Mesothelial cell of epicardium (in vitro differentiated cells): ENCODE results near the gene OSBPL2. TPM values are rescaled to one million over a fixed set of nuclear protein-coding genes. Genes with fewer than 3 reads are reported as not detected.

ENCODE experiments used
- DNase-seq, 2 experiments: peaks; one replicate each; pipeline ENCODE4 v3.0.0; 2021; ENCODE audit warnings: low spot score in 2 of 2; ENCODE audit not compliant: unreplicated experiment in 2 of 2
- H3K27ac Mint-ChIP-seq: 2 replicates; pipeline ENCODE4 v1.8.0; 2021; ENCODE audit warnings: mixed read lengths
- H3K27me3 Mint-ChIP-seq: 2 replicates; pipeline ENCODE4 v1.8.0; 2021; ENCODE audit warnings: low read depth, mixed read lengths
- H3K36me3 Mint-ChIP-seq: 2 replicates; pipeline ENCODE4 v1.8.0; 2021; ENCODE audit warnings: mixed read lengths
- H3K4me1 Mint-ChIP-seq: 2 replicates; pipeline ENCODE4 v1.8.0; 2021; ENCODE audit warnings: mixed read lengths
- H3K4me3 Mint-ChIP-seq: 2 replicates; pipeline ENCODE4 v1.8.0; 2021; ENCODE audit warnings: mild to moderate bottlenecking, moderate library complexity, mixed read lengths
- H3K9me3 Mint-ChIP-seq: 2 replicates; pipeline ENCODE4 v1.8.0; 2021; ENCODE audit warnings: mixed read lengths
- CTCF ChIP-seq: fragments of 200-600 bp; sonication (generic); IDR thresholded peaks from one replicate; pipeline ENCODE4 v1.5.0; 2021; ENCODE audit warnings: antibody characterized with exemption; ENCODE audit not compliant: unreplicated experiment
- total RNA-seq: library from RNA; stranded (reverse); gene quantifications from 3 replicates; pipeline ENCODE4 v1.2.1, GENCODE V29; 2021

Gene OSBPL2
- total RNA-seq, 1 donor from 2014 or later, result 57.7 TPM

- H3K27ac Mint-ChIP-seq, result no peak overlapping the region
- no peak for TF ChIP-seq CTCF
- peaks cover 30% of the 10 kb centered on the region for H3K36me3 Mint-ChIP-seq
- no peak for DNase-seq
- H3K9me3 Mint-ChIP-seq, result no peaks in the 10 kb centered on the region
- H3K4me3 Mint-ChIP-seq, result no peak overlapping the region
- H3K27me3 Mint-ChIP-seq, result no peaks in the 10 kb centered on the region
- no peaks in the 10 kb centered on the region for H3K4me1 Mint-ChIP-seq
Observed at GRCh38 chr20:62321521-62321948, 83.2 kb downstream of the OSBPL2 start.

- no peak for DNase-seq
- H3K27me3 Mint-ChIP-seq, result no peaks in the 10 kb centered on the region
- TF ChIP-seq CTCF, result no peak
- no peak overlapping the region for H3K4me3 Mint-ChIP-seq
- peaks cover 32% of the 10 kb centered on the region for H3K36me3 Mint-ChIP-seq
- no peaks in the 10 kb centered on the region for H3K4me1 Mint-ChIP-seq
- H3K9me3 Mint-ChIP-seq, result no peaks in the 10 kb centered on the region
- H3K27ac Mint-ChIP-seq, result no peak overlapping the region
Observed at GRCh38 chr20:62321975-62322374, 83.7 kb downstream of the OSBPL2 start.

GRCh38 chr20:62322492-62323041, 84.2 kb downstream of the OSBPL2 start:
- TF ChIP-seq CTCF, result no peak
- Mint-ChIP-seq H3K4me3 (no peak overlapping the region), H3K4me1 (no peaks in the 10 kb centered on the region), H3K9me3 (no peaks in the 10 kb centered on the region), H3K27me3 (no peaks in the 10 kb centered on the region), H3K27ac (no peak overlapping the region), H3K36me3 (peaks cover 38% of the 10 kb centered on the region)
- DNase-seq, result no peak

GRCh38 chr20:62323146-62323979, 85.0 kb downstream of the OSBPL2 start:
- no peak for DNase-seq
- no peaks in the 10 kb centered on the region for H3K9me3 Mint-ChIP-seq

More at GRCh38 chr20:62323146-62323979, 85.0 kb downstream of the OSBPL2 start:
- no peak overlapping the region for H3K27ac Mint-ChIP-seq
- H3K4me3 Mint-ChIP-seq, result no peak overlapping the region
- H3K4me1 Mint-ChIP-seq, result no peaks in the 10 kb centered on the region
- H3K27me3 Mint-ChIP-seq, result no peaks in the 10 kb centered on the region
- no peak for TF ChIP-seq CTCF
- H3K36me3 Mint-ChIP-seq, result peaks cover 40% of the 10 kb centered on the region
